ENCODE measurements around the gene TLX1.

TLX1 gene

GRCh38 chr10:101112799-101113594 is 18.1 kb upstream of the TLX1 start:
- DNase-seq = no peak

DNA sequence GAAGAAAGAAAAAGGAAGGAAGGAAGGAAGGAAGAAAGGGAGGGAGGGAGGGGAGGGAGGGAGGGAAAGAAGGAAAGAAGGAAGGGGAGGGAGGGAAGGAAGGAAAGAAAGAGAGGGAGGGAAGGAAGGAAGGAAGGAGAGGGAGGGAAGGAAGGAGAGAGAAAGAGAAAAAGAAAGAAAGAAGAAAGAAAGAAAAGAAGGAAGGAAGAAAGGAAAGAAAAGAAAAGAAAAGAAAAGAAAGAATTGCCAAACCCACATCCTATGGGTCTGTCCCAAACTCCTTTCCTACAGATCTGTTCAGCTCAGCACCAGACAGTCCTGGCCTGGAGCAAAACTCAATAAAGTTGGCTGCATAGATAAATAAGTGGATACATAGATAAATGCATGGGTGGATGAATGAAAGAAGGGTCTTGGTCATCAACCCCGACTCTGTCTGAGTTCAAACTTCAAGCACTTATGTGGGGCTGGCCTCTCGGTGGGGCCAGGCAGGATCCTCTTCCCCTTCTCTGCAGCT is 17.2 kb upstream of the TLX1 start:
- DNase-seq = no peak

DNA sequence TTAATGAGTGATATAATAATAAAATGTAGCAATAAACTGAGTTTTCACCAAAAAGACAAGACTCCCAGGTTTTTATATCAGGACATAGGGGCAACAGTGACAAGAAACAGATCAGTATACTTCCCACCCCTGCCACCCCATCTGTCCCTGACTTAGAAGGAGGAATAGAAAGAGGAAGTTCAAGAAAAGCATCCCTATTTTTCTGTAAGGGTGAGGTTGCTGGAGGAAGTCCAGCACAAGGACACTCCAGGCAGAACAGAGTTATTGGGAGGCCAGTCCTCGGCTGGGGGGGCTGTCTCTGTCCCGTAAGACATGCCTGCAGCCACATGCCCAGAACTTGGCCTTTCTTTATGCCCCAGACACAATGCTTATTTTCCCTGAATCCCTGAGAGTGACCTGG is 16.5 kb upstream of the TLX1 start:
- no peak for DNase-seq

DNA sequence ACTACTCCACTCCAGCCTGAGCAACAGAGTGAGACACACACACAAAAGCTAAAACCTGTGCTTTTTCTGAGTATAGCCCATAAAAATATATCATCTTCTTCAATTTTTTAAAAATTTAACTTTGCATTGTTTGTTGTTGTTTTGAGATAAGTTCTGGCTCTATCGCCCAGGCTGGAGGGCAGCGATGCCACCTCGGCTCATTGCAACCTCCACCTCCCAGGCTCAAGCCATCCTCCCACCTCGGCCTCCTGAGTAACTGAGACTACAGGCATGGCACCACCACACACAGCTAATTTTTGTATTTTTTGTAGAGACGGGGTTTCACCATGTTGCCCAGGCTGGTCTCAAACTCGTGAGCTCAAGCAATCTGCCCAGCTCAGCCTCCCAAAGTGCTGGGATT is 14.3 kb upstream of the TLX1 start:
- no peak for DNase-seq

DNA sequence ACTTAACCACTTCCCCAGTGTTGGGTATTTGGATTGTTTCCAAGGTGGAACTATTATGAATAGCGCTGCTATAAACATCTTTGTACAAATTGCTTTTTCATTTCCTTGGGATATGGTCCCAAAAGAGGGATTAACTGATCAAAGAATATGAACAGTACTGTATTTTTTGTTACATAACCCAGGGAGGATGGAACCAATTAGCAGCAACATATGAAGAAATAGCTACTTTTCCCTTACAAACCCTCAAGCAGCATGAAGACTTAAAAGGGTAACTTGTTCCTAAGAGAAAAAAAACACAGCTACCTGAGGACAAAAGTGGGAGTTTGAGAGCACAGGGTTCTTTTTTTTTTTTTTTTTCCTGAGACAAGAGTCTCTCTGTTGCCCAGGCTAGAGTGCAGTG is 13.1 kb upstream of the TLX1 start:
- no peak for DNase-seq

GRCh38 chr10:101120520-101120883 is 10.6 kb upstream of the TLX1 start:
- DNase-seq = no peak

- DNase-seq = no peak
Measured at GRCh38 chr10:101120884-101121653, 10.0 kb upstream of the TLX1 start.

- no peak for DNase-seq
Measured at GRCh38 chr10:101121654-101122031, 9.5 kb upstream of the TLX1 start.

DNA sequence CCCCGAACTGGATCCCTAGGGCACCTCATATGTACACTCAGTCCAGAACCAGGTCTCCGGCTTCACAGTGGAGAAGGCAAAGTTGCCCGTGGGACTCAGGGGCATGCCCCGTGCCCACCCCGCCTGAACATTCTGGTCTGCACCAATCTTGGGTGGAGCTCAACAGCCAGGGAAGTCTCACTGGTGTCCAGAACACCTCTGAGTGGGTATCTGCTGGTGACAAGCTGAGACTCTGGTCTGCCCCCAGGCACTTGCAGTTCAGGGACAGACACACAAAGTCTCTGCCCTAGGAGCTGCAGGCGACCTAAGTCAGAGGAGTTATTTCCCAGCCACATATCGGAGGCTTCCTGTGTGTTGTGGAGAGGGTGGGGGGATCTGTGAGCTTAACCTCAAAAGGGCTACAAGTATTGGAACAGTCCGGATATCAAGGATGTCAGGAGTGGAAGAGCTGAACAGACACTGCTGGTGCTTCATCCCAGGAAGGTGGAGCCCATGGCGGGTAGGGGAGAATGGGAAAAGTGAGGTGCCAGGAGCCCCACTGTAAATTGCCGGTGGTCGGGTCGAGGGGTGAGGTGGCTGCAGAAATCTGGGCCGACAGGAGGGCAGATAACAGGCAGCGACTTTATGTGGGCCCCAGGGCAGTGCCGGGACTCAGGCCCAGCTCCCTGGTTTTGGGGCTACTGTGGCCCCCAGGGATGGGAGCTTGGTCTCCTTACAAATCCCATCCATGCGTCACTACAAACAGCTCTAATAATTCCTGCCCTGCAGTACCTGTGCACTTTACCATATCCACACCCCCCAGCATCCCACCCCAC is 8.6 kb upstream of the TLX1 start:
- no peak for DNase-seq

GRCh38 chr10:101123085-101123814 is 7.8 kb upstream of the TLX1 start:
- no peak for DNase-seq

DNA sequence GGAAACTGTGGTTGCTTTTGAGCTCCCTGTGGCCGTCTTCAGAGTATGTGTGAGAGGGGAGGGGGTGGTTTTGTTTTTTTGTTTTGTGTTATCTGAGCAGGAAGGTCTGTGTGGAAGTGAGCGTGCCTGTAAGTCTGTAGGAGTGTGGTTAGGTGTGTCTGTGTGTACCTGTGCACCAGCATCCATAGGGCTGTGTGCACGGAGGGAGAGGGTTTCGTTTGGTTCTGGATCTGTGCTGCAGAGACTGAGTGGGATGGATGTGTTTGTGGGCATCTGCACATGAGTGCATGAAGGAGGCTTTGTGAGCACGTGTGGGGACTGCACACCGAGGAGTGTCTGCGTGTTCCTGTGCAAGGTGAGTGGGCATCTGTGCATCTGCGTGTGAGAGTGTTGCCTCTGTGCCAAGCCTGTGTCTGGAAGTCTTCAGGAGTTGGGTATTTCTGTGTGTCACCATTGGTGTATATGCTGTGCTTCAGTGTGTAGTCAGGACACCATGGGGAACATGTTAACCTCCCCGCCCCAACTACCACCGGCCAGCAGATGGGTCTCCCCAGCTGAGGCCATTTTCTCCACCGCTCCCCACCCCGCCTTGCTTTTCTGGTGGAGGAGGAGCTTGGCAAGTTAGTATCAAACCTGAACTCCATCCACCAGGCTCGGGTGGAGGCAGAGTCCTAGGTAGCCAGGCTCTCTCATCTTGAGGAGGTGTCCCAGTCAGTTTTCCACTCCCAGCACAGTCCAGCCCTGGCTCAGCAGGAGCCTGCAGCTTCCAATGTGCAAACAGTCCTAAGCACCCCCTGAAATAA is 7.1 kb upstream of the TLX1 start:
- no peak for DNase-seq

- no peak for DNase-seq
Measured at GRCh38 chr10:101124933-101125332, 6.2 kb upstream of the TLX1 start.

DNA sequence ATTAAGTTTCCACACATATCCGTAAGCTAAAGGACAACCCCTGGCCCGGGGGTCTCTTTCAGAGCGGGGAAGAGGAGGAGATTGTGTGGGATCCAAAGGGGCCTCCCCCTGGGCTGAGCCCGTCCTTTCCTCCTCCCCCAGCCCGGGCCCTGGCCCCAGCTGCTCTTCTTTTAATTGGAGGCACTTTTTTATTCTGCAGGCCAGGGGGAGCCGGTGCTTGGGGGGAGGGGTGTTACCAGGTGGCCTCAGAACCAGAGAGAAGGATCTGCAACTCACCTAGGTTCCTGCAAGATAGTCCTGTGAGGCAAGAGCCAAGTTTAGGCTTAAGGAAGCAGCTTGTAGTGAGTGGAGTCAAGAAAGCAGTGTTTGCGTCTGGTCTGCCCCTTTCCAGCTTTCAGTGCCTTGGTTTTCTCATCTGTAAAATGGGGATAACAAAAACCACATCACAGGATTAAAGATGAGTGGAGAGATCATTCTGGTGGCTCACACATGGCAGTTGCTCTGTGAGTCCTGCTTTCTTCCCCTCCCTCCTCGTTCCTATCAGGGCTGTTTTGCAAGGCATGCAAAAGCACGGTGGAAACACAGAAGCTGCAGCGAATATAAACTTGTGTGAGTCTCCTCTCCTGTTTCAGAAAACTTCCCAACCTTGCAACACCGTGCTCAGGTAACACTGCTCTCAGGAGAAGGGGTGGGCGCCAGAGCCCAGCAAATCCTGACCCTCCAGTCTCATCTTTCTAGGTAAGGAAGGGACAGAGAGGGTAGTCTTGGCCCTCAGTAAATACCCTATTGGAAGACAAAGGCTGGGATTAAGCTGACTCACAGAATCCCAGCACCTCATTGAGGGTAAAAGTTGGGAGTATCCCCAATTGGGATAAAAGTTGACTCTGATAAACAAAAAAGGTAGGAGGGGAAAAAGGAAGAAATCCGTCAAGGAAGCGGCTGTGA is 4.1 kb upstream of the TLX1 start:
- no peak for DNase-seq

GRCh38 chr10:101130141-101130540 is 959 bp upstream of the TLX1 start:
- DNase-seq = no peak

- no peak for DNase-seq
Measured at GRCh38 chr10:101131962-101132635, 999 bp downstream of the TLX1 start.

DNA sequence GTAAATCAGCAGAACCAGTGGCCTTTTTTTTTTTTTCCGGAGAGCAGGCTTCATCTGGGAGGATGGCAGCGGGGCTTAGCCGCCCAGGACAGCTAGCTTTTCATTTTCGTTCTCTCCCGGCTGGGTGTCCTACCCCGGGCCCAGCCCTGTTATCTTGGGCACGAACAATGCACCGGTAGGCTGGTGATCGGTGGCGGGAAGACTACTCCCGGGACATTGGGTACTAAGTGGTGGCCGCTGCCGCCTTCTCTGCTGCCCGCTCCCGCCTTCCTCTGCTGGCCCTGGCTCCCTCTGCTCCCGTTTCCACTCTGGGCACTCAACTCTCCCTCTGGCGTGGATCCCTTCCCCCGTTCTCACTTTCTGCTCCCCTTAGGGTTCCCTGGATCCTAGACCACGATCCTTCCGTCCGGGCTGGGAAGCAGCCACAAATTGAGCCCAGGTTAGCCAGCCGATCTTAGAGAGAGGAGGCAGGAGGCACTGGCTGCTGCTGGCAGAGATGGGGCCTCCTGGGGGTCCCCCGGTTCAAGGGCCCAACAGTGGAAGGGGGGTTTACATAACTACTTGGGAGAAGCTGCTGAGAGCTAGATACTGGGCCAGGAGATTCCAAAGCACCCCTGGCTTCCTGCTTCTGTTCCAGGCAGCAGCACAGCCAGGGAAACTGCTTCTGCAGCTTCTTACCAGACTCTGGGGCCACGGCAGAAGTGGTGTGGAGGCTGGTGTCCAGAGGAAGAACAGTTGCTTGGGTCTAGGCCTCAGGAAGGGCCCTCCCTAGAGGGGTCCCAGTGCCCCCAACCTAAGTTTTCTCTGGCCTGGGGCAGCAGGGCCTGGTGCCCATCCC is 1.8 kb downstream of the TLX1 start:
- DNase-seq = no peak

GRCh38 chr10:101133489-101134298 is 2.6 kb downstream of the TLX1 start:
- DNase-seq = no peak
